HTR-8/SVneo (cell line): Measurements from ENCODE around the gene GRIN1.

ENCODE experiments used
- DNase-seq: peaks from one replicate; pipeline ENCODE4 v3.0.0; 2011; ENCODE audit warnings: low spot score, mixed read lengths; ENCODE audit not compliant: insufficient read length
- FAIRE-seq: peaks from 2 replicates; lab custom pipeline; 2011; peaks lifted over from hg19 to GRCh38; lab: Jason Lieb, UNC

Gene GRIN1

GRCh38 chr9:137205126-137206069 lies 66.4 kb downstream of the GRIN1 start, which contains the start of the genes NDOR1 and TMEM203:
Gene NDOR1 (plus strand): TSS chr9:137205700. CDS start chr9:137205778, 78 bp downstream.
Gene TMEM203 (minus strand): TSS chr9:137205648. CDS start chr9:137205414, 234 bp downstream.
- DNase-seq (peak; percentile 85), FAIRE-seq (peak; percentile 48)

GRCh38 chr9:137206602-137207001 lies 67.6 kb downstream of the GRIN1 start:
- DNase-seq (no peak), FAIRE-seq (no peak)

GRCh38 chr9:137211532-137211931 lies 72.6 kb downstream of the GRIN1 start:
- FAIRE-seq, result no peak
- DNase-seq, result no peak

GRCh38 chr9:137212520-137212919 lies 73.6 kb downstream of the GRIN1 start:
- DNase-seq (no peak), FAIRE-seq (no peak)

GRCh38 chr9:137213160-137214060 lies 74.5 kb downstream of the GRIN1 start:
- DNase-seq, result no peak
- FAIRE-seq, result no peak

- FAIRE-seq, result no peak
These were observed 75.7 kb downstream of the GRIN1 start for GRCh38 chr9:137214620-137215019.

GRCh38 chr9:137215196-137215986 lies 76.4 kb downstream of the GRIN1 start:
- no peak for FAIRE-seq
- DNase-seq, result no peak

More at GRCh38 chr9:137214620-137215019, 75.7 kb downstream of the GRIN1 start:
- DNase-seq, result no peak

GRCh38 chr9:137216188-137216965 lies 77.4 kb downstream of the GRIN1 start:
- DNase-seq, result no peak
- FAIRE-seq, result no peak

- no peak for FAIRE-seq
- DNase-seq, result no peak
These were observed 78.6 kb downstream of the GRIN1 start for GRCh38 chr9:137217276-137218211.

- FAIRE-seq (no peak), DNase-seq (no peak)
These were observed 79.3 kb downstream of the GRIN1 start for GRCh38 chr9:137218212-137218753.
